Chondrocyte (in vitro differentiated cells): Measurements from ENCODE around the gene JPT2. TPM values are rescaled to one million over a fixed set of nuclear protein-coding genes. Genes with fewer than 3 reads are reported as not detected.
A peak's percentile ranks its signal among the peaks of the same experiment; 100 is the strongest.

Experiments used
- DNase-seq: peaks from one replicate; pipeline ENCODE4 v3.0.0; 2021; ENCODE audit warnings: mixed read lengths, low spot score
- H3K27ac Mint-ChIP-seq: one replicate; pipeline ENCODE4 v1.8.0; 2021; ENCODE audit warnings: mild to moderate bottlenecking, moderate library complexity, mixed read lengths; ENCODE audit not compliant: unreplicated experiment
- H3K27me3 Mint-ChIP-seq: 2 replicates; pipeline ENCODE4 v1.8.0; 2021; ENCODE audit warnings: low read depth, mixed read lengths
- H3K36me3 Mint-ChIP-seq: 2 replicates; pipeline ENCODE4 v1.8.0; 2021; ENCODE audit warnings: low read depth, mixed read lengths
- H3K4me1 Mint-ChIP-seq: 2 replicates; pipeline ENCODE4 v1.8.0; 2021; ENCODE audit warnings: low read depth, mild to moderate bottlenecking, mixed read lengths
- H3K4me3 Mint-ChIP-seq: one replicate; pipeline ENCODE4 v1.8.0; 2021; ENCODE audit warnings: mild to moderate bottlenecking, moderate library complexity, mixed read lengths; ENCODE audit not compliant: unreplicated experiment
- H3K9me3 Mint-ChIP-seq: 2 replicates; pipeline ENCODE4 v1.8.0; 2021; ENCODE audit warnings: low read depth, mixed read lengths
- total RNA-seq: library from RNA; stranded (reverse); gene quantifications from 3 replicates; pipeline ENCODE4 v1.2.1, GENCODE V29; 2021
- TF ChIP-seq, protein P1 (sequence below): fragments of 200-600 bp; sonication (generic); IDR thresholded peaks from 2 replicates; pipeline ENCODE4 v1.5.0; 2021; ENCODE audit warnings: antibody characterized with exemption, mild to moderate bottlenecking, moderate library complexity

JPT2 gene
- total RNA-seq, 1 donor from 2014 or later: 63.0 TPM

DNA sequence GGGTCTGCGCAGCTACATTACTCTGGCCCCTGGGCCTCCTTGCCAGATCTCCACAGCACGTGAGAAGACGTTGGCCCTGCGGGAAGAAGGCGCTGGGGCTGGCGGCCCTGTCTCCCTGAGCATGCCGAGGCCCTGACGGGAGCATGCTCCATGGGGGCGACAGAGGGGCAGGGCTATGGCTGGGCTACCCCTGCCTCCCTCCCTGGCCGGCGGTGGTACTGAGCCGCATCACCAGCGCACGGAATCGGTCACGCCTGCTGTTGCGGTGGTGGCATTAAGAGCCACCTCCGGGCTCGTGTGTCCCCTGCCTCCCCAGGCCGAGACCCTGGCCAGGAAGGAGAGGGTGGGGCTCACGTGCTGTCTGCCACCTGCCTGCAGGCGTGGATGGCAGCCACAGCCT is 56.0 kb downstream of the JPT2 start:
- Mint-ChIP-seq H3K4me3 (no peak overlapping the region), H3K27me3 (no peaks in the 10 kb centered on the region), H3K9me3 (no peaks in the 10 kb centered on the region), H3K36me3 (peaks cover 2% of the 10 kb centered on the region), H3K4me1 (no peaks in the 10 kb centered on the region), H3K27ac (no peak overlapping the region)
- no peak for DNase-seq
- TF ChIP-seq, protein P1, sequence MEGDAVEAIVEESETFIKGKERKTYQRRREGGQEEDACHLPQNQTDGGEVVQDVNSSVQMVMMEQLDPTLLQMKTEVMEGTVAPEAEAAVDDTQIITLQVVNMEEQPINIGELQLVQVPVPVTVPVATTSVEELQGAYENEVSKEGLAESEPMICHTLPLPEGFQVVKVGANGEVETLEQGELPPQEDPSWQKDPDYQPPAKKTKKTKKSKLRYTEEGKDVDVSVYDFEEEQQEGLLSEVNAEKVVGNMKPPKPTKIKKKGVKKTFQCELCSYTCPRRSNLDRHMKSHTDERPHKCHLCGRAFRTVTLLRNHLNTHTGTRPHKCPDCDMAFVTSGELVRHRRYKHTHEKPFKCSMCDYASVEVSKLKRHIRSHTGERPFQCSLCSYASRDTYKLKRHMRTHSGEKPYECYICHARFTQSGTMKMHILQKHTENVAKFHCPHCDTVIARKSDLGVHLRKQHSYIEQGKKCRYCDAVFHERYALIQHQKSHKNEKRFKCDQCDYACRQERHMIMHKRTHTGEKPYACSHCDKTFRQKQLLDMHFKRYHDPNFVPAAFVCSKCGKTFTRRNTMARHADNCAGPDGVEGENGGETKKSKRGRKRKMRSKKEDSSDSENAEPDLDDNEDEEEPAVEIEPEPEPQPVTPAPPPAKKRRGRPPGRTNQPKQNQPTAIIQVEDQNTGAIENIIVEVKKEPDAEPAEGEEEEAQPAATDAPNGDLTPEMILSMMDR: no peak

DNA sequence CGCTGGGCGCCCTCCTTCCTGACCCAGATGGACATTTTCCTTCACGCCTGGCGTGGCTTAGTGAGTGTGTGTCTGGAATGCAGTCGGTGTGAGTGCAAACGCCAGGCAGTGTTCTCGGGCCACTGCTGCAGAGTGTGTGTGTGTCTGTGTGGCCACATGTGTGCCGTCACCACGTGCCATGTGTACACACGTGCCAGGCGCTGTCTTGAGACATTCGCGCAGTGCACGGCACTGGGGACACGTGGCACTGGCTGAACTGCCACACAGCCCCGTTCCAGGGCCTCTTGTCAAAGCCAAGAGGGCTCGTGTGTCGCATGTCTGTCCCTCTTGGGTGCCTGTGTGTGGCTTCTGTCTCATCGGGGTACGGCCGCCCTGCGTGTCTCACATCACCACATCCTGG is 56.7 kb downstream of the JPT2 start:
- peaks cover 2% of the 10 kb centered on the region for H3K36me3 Mint-ChIP-seq
- H3K27me3 Mint-ChIP-seq: no peaks in the 10 kb centered on the region
- no peaks in the 10 kb centered on the region for H3K9me3 Mint-ChIP-seq
- no peak for DNase-seq
- H3K27ac Mint-ChIP-seq: no peak overlapping the region
- no peaks in the 10 kb centered on the region for H3K4me1 Mint-ChIP-seq
- H3K4me3 Mint-ChIP-seq: no peak overlapping the region
- TF ChIP-seq, protein P1: no peak

DNA sequence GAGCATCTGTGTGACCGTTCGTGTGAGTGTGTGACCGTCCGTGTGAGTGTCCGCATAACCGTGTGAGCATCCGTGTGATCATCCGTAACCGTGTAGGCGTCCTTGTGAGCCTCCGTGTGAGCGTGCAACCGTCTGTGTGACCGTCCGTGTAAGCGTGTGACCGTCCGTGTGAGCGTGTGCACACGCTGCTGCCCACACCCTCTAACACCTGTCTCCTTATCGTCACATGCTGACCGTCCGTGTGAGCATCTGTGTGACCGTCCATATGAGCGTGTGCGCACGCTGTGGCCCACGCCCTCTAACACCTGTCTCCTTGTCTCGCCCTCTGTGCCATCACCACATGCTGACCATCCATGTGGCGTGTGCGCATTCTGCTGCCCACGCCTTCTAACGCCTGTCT is 62.2 kb downstream of the JPT2 start:
- H3K4me3 Mint-ChIP-seq: no peak overlapping the region
- TF ChIP-seq, protein P1: no peak
- no peaks in the 10 kb centered on the region for H3K27me3 Mint-ChIP-seq
- H3K27ac Mint-ChIP-seq: no peak overlapping the region
- H3K9me3 Mint-ChIP-seq: no peaks in the 10 kb centered on the region
- H3K36me3 Mint-ChIP-seq: peaks cover 2% of the 10 kb centered on the region
- H3K4me1 Mint-ChIP-seq: peaks cover 11% of the 10 kb centered on the region
- no peak for DNase-seq

DNA sequence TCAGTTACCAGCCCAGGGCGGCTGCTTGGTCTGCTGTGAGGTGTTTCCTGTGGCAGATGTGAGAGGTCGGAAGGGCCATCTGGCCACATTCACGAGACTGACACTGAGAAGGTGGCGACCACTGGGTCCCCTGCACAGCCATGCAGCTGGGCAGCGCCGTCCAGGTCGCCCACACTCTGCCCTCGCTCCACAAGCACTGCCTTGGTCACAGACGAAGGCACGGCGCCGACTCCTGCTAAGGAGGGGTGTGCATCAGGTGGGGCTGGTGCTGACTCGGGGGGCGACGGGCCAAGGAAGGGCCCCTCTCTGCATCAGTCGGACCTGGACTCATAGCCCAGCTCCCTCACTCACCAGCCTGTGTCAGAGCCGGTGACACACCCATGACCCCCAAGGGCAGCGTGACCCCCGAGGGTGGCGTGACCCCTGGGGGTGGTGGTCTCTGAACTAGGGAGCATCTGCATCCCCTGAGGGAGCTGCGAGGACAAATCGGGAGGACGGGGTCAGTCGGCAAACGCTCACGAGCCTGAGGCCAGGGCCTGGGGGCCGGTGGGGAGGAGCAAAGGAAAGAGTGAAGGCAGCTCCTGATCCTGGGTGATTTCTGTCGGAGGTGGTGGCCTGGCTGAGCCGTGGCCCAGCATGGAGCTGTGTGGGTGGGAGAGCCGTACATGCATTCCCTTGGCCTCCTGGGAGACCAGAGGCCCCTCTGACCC is 62.9 kb downstream of the JPT2 start:
- Mint-ChIP-seq H3K27me3 (no peaks in the 10 kb centered on the region), H3K36me3 (peaks cover 2% of the 10 kb centered on the region), H3K27ac (no peak overlapping the region), H3K4me3 (no peak overlapping the region), H3K9me3 (no peaks in the 10 kb centered on the region), H3K4me1 (peaks cover 18% of the 10 kb centered on the region)
- peak; percentile 86 for DNase-seq
- TF ChIP-seq, protein P1: no peak

- no peak for DNase-seq
- Mint-ChIP-seq H3K9me3 (no peaks in the 10 kb centered on the region), H3K27ac (no peak overlapping the region), H3K4me3 (no peak overlapping the region), H3K27me3 (no peaks in the 10 kb centered on the region), H3K4me1 (peaks cover 25% of the 10 kb centered on the region), H3K36me3 (peaks cover 2% of the 10 kb centered on the region)
- TF ChIP-seq, protein P1: no peak
Measured at GRCh38 chr16:1741553-1742165, 63.6 kb downstream of the JPT2 start.
